GM19395 (cell line): Measurements from ENCODE around the gene ERGIC1.
A peak's percentile ranks its signal among the peaks of the same experiment; 100 is the strongest.
"Not testable (repeated sequence)": the region's sequence is repeated elsewhere in the genome, so short reads cannot be mapped to it uniquely, and the experiment has no call there.

ENCODE experiments used
- ATAC-seq: cut with Tn5 transposase; IDR thresholded peaks from one replicate; pipeline ENCODE4 v1.9.1; 2021; ENCODE audit warnings: mild to moderate bottlenecking, moderate library complexity; ENCODE audit not compliant: unreplicated experiment

ERGIC1 gene

DNA sequence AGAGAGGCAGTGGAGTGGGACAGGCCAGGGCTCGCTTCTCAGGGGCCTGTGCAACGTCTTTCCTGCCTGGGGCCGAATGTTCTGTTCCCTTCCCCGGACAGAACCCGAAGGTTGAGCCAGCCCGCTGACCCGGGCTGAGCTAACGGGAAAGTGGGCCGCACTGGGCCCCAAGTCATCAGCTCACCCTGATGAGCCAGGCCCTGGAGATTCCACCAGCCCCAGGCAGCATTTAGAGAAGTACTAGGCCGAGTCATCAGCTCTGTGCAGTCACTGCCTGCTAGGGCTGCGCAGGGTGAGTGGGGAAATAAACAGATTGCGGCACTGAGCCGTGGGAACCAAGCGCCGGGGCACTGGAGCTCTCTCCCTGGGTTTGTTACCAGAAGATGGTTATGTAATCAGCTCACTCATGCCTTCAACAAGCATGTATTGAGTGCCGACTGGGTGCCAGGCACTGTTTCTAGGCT is 33.9 kb upstream of the ERGIC1 start:
- no peak for ATAC-seq

- ATAC-seq, result no peak
These were observed 32.8 kb upstream of the ERGIC1 start for GRCh38 chr5:172801179-172801671.

DNA sequence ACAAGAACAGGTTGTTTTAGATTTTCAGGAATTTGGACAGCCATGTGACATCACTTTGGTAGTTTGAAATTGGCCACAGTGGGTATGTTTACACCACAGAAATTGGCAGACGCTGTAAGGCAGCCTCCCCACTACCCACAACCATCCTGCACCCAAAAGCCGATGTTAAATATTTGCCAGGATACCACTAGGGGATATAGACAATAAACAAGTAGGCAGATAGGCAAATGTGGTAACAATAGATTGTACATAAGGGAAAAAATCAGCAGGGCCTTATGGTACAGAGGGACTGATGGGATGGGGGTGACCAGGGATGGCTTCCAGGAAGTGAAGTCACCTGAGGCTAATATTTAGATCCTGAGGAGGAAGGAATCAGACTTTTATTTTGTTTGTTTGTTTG is 31.9 kb upstream of the ERGIC1 start:
- ATAC-seq, result no peak

DNA sequence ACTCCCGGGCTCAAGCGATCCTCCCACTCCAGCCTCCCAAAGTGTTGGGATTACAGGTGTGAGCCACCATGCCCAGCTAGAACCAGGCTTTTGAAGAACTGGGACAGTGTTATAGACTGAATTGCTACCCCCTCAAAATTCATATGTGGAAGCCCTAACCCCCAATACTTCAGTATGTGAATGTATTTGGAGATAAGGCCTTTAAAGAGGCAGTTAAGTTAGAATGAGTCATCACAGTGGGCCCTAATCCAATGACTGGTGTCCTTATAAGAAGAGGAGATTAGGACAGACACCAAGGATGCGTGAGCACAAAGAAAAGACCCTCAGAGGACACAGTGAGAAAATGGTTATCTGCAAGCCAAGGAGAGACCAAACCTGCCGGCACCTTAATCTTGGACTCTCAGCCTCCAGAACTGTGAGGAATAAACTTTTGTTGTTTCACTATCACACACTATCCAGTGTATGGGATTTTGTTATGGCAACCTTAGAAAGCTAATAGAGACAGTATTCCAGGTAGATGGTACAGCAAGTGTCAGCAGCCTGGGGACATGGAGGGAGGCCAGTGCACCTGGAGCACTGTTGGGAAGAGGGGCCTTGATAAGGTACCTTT is 31.4 kb upstream of the ERGIC1 start:
- no peak for ATAC-seq

DNA sequence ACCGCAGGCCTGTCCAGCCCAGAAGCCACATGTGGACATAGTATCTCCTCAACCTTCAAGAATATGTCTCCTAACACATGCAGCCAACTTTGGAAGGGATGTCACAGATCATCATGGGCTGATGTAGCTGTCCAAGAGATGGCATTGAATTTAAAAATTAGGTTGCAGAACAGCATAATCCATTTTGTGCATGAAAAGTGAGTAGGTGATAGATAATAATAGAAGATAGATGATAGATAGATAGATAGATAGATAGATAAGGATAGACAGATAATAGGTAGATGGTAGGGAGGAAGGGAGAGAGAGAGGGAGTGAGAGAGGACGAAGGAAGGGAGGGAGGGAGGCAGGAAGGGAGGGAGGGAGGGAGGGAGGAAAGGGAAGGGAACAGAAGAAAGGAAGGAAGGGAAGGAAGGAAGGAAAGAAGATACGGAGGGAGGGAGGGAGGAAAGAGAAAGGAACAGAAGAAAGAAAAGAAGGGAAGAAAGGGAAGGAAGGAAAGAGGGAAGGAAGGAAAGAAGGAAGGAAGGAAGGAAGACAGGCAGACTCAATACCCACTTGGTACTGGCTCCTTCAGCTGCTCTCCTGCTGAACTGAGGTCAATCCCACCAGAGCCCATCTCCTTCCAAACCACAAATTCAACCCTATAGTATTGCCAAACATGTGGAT is 28.9 kb upstream of the ERGIC1 start:
- no peak for ATAC-seq

- no peak for ATAC-seq
These were observed 28.3 kb upstream of the ERGIC1 start for GRCh38 chr5:172805736-172806255.

GRCh38 chr5:172806897-172807672 is 27.0 kb upstream of the ERGIC1 start:
- peak; percentile 95 for ATAC-seq

DNA sequence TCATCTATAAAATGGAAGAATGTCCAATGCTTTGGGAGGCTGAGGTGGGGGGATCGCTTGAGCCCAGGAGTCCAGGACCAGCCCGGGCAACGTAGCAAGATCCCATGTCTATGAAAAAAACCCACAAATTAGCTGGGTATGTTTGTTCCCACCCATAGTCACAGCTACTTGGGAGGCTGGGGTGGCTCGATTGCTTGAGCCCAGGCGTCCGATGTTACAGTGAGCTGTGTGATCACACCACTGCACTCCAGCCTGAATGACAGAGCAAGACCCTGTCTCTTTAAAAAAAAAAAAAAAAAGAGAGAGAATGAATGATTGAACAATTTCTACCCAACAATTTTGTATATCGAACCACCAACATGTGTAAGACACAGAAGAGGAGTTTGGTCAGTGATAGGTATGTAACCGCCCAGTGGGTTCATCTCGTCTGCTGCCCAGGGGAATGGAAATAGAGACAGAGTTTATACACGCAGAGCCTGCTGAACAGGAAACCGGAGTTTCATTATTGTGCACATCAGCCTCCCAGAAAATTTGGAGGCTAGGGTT is 26.2 kb upstream of the ERGIC1 start:
- ATAC-seq, result no peak

- no peak for ATAC-seq
These were observed 24.3 kb upstream of the ERGIC1 start for GRCh38 chr5:172809774-172810173.

- not testable (repeated sequence) for ATAC-seq
These were observed 23.1 kb upstream of the ERGIC1 start for GRCh38 chr5:172810996-172811395.

GRCh38 chr5:172815631-172816030 is 18.4 kb upstream of the ERGIC1 start:
- no peak for ATAC-seq

GRCh38 chr5:172816925-172817562 is 17.0 kb upstream of the ERGIC1 start:
- ATAC-seq, result no peak

GRCh38 chr5:172817664-172818063 is 16.4 kb upstream of the ERGIC1 start:
- ATAC-seq, result no peak

GRCh38 chr5:172818081-172818480 is 16.0 kb upstream of the ERGIC1 start:
- no peak for ATAC-seq

DNA sequence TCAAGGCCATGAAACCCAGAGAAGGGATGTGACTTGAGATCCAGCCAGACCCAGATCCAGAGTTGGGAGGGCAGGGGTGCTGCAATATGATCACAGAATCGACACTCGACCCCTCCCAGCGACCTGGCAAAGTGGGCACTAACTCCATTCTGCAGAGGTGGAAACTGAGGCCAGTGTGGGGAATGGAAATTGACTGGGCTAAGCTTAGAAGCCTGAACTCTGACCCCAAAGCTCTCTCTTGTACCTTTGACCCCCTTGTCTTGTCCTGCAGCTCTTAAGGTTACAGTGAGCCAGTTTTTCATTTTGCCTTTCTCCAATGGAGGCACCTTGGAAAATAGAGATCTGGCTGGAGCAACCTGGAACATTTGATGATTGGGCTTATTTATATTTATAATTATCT is 14.5 kb upstream of the ERGIC1 start:
- no peak for ATAC-seq

DNA sequence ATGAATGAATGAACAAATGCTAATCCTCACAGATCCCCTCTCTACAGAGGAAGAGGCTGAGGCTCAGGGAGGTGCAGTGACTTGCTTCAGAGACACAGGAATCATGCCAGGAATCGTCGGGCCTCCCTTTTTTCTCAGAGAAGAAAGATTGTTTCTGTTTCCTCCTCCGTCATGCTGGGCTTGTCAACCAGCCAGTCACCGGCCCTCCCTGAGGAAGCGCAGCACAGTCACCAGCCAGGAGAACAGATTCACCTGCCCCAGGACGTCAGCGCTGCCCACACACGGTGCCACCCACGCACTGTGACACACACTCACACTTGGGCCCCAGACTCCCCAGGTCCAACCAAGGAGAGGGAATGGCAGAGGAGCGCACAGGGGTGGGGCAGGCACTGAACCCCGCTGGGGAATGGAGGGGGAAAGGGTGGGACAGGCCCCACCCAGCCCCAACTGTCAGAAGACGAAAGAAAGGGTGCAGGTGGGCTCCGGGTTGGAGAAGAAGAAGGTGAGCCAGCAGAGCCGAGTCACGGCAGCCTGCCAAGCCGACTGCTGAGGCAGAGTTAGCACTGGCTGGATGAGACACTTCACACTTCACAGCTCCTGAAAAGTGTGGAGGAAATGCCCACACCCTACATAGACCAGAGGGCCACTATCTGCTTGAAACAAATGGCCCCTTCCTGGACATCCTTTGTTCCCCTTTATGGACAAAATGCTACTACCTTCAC is 13.8 kb upstream of the ERGIC1 start:
- ATAC-seq, result no peak

DNA sequence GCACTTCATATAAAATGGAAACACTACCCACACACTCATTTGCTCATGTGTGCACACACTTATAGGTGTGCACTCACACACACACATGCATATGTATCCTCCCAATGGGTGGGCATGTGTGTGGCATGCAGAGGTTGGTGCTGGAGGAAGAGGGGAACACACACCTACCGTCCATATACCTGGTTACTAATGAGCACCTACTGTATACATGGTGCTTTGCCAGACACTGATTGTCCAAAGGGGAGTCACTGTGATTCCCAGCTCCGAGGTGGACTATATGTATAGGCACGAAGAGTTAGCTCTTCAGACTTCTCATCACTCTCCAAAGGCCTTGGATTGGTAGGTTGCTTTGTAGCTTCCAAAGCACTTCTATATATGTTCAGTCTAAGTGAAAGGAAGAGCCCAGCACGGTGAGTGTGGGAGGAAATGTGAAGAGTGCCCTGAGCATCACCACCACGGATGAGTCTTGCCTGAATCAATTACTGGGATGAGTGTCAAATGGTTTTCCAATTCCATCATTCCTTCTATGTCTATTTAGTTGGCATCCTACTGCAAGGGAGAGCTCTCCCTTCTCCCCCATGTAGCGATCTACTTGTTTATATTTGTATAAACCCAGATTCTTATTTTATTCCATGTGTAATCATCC is 12.6 kb upstream of the ERGIC1 start:
- ATAC-seq, result no peak

GRCh38 chr5:172823840-172824362 is 10.2 kb upstream of the ERGIC1 start:
- ATAC-seq, result no peak

DNA sequence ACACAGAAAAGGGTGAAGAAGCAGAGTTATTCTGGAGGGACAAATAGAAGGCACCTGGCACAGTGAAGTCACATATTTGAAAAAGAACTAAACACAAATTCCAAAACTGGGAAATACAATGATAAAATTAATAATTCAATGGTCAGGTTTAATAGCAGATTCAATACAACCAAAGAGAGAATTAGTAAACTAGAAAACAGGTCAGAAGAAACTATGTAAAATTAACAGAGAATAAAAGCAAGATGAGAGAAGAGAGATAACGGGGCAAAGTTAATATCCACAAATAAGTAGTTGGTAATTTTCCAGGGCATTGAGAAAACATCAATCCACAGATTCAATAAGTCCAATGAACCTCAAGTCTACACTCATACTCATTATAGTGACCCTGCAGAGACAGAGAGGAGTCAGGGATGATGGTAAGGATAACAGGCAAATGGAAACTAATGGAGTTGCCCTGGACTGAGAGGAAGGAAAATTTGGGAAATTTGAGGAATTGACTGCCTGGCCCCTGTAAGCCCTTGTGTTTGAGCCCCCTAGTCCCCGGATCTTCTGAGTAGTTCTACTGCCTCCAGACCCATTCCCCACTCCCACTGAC is 8.3 kb upstream of the ERGIC1 start:
- ATAC-seq, result no peak
